NCI-H226 (cell line): ENCODE results near the gene NDST4.
A peak's percentile ranks its signal among the peaks of the same experiment; 100 is the strongest.

ENCODE experiments used
- DNase-seq: peaks from one replicate; pipeline ENCODE4 v3.0.0-alpha.2; 2015

Gene NDST4

GRCh38 chr4:114782415-114783214 lies 330.8 kb downstream of the NDST4 start:
- no peak for DNase-seq

DNA sequence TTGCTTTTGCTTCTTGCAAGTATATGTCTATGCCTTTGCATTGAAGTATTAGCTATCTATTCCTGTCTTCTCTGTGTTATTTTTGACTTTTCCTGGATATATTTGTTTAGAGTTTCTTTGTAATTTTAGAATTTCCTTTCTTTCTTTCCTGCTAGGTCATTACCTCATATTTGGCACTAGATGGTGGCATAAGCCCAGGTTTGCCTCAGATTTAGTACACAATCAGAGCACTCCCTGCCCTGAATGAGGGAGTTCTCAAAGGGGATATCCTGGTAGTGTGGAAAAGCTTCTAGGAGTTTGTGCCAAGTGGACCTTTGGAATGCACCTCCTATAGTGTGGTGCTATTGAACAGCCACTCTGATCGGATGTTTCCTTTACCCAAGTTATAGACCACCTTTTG lies 333.2 kb downstream of the NDST4 start:
- peak; percentile 2 for DNase-seq
